MCF 10A (cell line): Measurements from ENCODE around the gene ISCU. TPM values are rescaled to one million over a fixed set of nuclear protein-coding genes. Genes with fewer than 3 reads are reported as not detected.

ENCODE experiments used
- BruUV-seq: library from RNA; stranded (reverse); fragments of 400-500 nt; replicated peaks from 2 replicates; lab custom pipeline; 2021; lab: Mats Ljungman, UMichigan
- CTCF ChIA-PET: fragments of 300-600 bp; sonication (Branson Sonifier 250); formaldehyde crosslinking; extraction: SDS; loops from one replicate; lab custom pipeline; 2021; ENCODE audit warnings: antibody characterized with exemption, inconsistent platforms; lab: Yijun Ruan, JAX
- POLR2A ChIA-PET: fragments of 300-600, 350-650 bp; sonication (Branson Sonifier 250); formaldehyde crosslinking; extraction: SDS; loops from one replicate; lab custom pipeline; 2020; ENCODE audit warnings: antibody characterized with exemption, inconsistent platforms; lab: Yijun Ruan, JAX
- DNase-seq: peaks from one replicate; pipeline ENCODE4 v3.0.0-alpha.2; 2018; ENCODE audit not compliant: unreplicated experiment
- H3K27ac Mint-ChIP-seq: one replicate; pipeline ENCODE4 v1.8.0; 2022; ENCODE audit warnings: mild to moderate bottlenecking, low read depth, mixed read lengths; ENCODE audit not compliant: unreplicated experiment
- H3K27me3 Mint-ChIP-seq: one replicate; pipeline ENCODE4 v1.8.0; 2022; ENCODE audit warnings: mixed read lengths; ENCODE audit not compliant: insufficient read depth, unreplicated experiment
- H3K36me3 Mint-ChIP-seq: one replicate; pipeline ENCODE4 v1.8.0; 2022; ENCODE audit warnings: mild to moderate bottlenecking, moderate library complexity, mixed read lengths; ENCODE audit not compliant: insufficient read depth, unreplicated experiment
- H3K4me1 Mint-ChIP-seq: one replicate; pipeline ENCODE4 v1.8.0; 2022; ENCODE audit warnings: mixed read lengths; ENCODE audit not compliant: insufficient read depth, unreplicated experiment
- H3K4me3 Mint-ChIP-seq: one replicate; pipeline ENCODE4 v1.8.0; 2022; ENCODE audit warnings: mild to moderate bottlenecking, moderate library complexity, mixed read lengths; ENCODE audit not compliant: unreplicated experiment
- H3K9me3 Mint-ChIP-seq: one replicate; pipeline ENCODE4 v1.8.0; 2022; ENCODE audit warnings: mixed read lengths; ENCODE audit not compliant: unreplicated experiment
- intact Hi-C: fragments of 100-400 bp; cut with micrococcal nuclease; formaldehyde crosslinking; loops from 2 replicates; pipeline ENCODE4 v1.14.1; 2022
- total RNA-seq: library from RNA; stranded (reverse); gene quantifications from 2 replicates; pipeline ENCODE4 v1.2.3, GENCODE V29; 2022
- TF ChIP-seq, protein P1 (sequence below): fragments of 200-600 bp; IDR thresholded peaks from one replicate; pipeline ENCODE4 v1.8.0; 2022; ENCODE audit warnings: antibody characterized with exemption, mild to moderate bottlenecking; ENCODE audit not compliant: unreplicated experiment

The ISCU gene
- total RNA-seq, 1 experiment from 2014 or later = 115 TPM

DNA sequence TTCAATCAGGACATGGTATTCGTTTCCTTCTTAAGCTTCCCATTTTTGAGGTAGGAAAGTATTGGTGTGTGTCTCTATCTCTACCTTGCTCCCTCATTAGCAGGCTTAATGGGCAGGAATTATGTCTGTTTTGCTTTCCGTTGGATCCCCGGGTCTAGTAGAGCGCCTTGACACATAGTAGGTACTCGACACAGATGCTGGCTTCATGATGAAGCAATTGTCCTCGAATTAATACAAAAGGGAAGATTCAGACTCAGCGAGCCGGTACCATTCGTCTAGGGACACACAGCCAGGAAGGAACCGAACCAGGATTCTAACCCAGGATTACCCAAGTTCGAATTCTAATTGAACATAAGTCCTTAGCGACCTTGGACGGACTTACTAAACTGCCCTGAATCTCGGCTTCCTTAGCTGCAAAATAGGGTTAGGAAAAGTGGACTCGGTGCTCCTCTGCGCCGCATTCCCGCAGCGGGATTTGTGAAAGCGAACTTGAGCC lies 496 bp upstream of the ISCU start:
- TF ChIP-seq, protein P1, sequence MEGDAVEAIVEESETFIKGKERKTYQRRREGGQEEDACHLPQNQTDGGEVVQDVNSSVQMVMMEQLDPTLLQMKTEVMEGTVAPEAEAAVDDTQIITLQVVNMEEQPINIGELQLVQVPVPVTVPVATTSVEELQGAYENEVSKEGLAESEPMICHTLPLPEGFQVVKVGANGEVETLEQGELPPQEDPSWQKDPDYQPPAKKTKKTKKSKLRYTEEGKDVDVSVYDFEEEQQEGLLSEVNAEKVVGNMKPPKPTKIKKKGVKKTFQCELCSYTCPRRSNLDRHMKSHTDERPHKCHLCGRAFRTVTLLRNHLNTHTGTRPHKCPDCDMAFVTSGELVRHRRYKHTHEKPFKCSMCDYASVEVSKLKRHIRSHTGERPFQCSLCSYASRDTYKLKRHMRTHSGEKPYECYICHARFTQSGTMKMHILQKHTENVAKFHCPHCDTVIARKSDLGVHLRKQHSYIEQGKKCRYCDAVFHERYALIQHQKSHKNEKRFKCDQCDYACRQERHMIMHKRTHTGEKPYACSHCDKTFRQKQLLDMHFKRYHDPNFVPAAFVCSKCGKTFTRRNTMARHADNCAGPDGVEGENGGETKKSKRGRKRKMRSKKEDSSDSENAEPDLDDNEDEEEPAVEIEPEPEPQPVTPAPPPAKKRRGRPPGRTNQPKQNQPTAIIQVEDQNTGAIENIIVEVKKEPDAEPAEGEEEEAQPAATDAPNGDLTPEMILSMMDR = no peak
- H3K27me3 Mint-ChIP-seq = no peaks in the 10 kb centered on the region
- no TSS peak for BruUV-seq
- peaks cover 27% of the 10 kb centered on the region for H3K4me1 Mint-ChIP-seq
- no peaks in the 10 kb centered on the region for H3K9me3 Mint-ChIP-seq
- intact Hi-C loops = loop anchor here (2.0 to 5.0 kb wide), 3 partner anchors 170 to 389 kb away; partner anchors contain the start of gene CORO1C
- no peak for DNase-seq
- CTCF ChIA-PET = interaction anchor here (1.1 to 14.4 kb wide), 4 partner anchors 56 to 538 kb away, joined by 3 to 274 read pairs (median 6); no protein-coding TSS in a partner anchor
- peak overlapping the region; percentile 99 for H3K27ac Mint-ChIP-seq
- peak overlapping the region; percentile 96 for H3K4me3 Mint-ChIP-seq
- H3K36me3 Mint-ChIP-seq = peaks cover 46% of the 10 kb centered on the region
- POLR2A ChIA-PET = interaction anchor here (0.6 to 8.3 kb wide), 34 partner anchors 8 to 816 kb away, joined by 3 to 105 read pairs (median 5); partner anchors contain the start of genes ALKBH2, CORO1C, SSH1 and USP30

DNA sequence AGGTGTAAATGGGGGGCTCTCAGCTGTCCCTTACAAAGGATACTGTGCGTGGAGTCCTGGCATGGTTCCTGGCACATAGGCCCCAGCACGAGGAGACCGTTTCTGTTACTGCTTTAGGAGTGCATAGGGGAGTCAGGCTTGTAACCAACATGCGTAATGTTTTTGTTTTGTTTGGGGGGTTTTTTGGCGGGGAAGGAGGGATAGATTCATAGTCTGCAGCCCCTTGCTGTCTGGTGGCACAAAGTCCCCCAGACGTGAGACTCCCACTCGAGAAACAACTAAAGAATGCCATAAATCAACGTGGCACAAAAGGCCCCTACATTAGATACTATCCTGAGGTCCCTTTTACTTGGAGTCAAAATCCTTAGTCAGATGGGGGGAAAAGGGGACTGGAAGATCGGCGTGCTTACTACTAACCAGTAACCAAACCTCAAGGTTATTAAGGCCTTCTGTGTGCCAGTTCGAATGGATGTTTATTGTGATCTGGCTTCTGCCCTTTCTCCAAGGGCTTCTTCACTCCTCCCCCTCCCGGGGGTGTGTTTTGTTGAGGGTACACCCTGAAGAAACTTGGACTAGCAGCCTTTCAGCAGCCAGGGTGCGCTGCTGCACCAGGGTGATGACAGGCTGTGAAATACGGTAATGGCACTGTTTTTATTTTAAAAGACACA lies 874 bp downstream of the ISCU start:
- Mint-ChIP-seq H3K9me3 (no peaks in the 10 kb centered on the region), H3K27ac (peak overlapping the region; percentile 79), H3K36me3 (peaks cover 57% of the 10 kb centered on the region), H3K27me3 (no peaks in the 10 kb centered on the region), H3K4me1 (peaks cover 19% of the 10 kb centered on the region), H3K4me3 (peak overlapping the region; percentile 96)
- ChIA-PET CTCF (interaction anchor here (0.6 to 14.4 kb wide), 20 partner anchors 14 to 645 kb away, joined by 3 to 274 read pairs (median 4); no protein-coding TSS in a partner anchor), POLR2A (interaction anchor here (0.6 to 8.3 kb wide), 21 partner anchors 14 to 1019 kb away, joined by 3 to 105 read pairs (median 5); partner anchors contain the start of genes ALKBH2 and SSH1)
- no TSS peak for BruUV-seq
- TF ChIP-seq, protein P1 = peak; percentile 84
- peak; percentile 93 for DNase-seq
- intact Hi-C loops = loop anchor here (1.0 to 5.0 kb wide), 7 partner anchors 55 to 530 kb away; partner anchors contain the start of genes ALKBH2 and CORO1C

DNA sequence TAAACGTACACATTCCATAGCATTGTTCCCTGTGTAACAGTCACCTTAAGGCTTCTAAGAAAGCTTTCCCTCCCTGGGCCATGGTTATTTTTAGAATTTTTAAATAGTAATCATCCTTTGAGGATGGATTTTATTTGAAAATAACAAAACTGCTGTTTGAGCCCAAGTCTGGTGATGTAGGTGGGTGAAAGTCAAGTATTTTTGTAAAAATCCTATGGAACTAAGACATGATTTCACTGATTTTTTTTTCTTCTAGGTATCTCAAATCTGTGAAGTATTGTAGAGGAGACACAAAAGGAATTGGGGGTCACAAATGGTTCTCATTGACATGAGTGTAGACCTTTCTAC lies 1.4 kb downstream of the ISCU start:
- POLR2A ChIA-PET = interaction anchor here (0.5 to 8.3 kb wide), 6 partner anchors 9 to 529 kb away, joined by 3 to 105 read pairs (median 4); partner anchors contain the start of gene ALKBH2
- peaks cover 19% of the 10 kb centered on the region for H3K4me1 Mint-ChIP-seq
- BruUV-seq = TSS peak; percentile 40
- TF ChIP-seq, protein P1 = no peak
- peak overlapping the region; percentile 79 for H3K27ac Mint-ChIP-seq
- H3K4me3 Mint-ChIP-seq = peak overlapping the region; percentile 96
- H3K36me3 Mint-ChIP-seq = peaks cover 58% of the 10 kb centered on the region
- intact Hi-C loops = loop anchor here (1.0 to 5.0 kb wide), 7 partner anchors 55 to 530 kb away; partner anchors contain the start of genes ALKBH2 and CORO1C
- CTCF ChIA-PET = interaction anchor here (0.7 to 14.4 kb wide), 24 partner anchors 14 to 645 kb away, joined by 3 to 274 read pairs (median 4); partner anchors contain the start of gene FICD
- DNase-seq = no peak
- H3K9me3 Mint-ChIP-seq = no peaks in the 10 kb centered on the region
- no peaks in the 10 kb centered on the region for H3K27me3 Mint-ChIP-seq

DNA sequence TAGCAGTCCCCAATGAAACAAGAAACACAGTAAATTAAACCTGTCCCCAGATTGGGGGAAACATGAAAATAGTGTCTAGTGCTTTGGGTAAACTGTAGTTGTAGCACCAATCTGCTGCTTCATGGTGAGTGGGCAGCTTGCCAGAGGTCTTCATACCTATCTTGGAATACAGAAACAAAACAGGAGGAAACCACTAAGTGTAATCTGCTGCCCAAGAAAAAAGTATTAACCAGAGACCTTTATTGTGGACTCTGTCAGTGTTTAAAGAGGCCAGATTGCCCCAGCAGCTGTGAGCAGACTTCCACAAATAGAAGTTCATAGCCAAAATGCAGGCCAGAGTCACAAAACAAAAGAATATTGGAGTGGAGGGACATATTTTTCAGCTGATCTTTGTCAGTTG lies 2.3 kb downstream of the ISCU start:
- no peaks in the 10 kb centered on the region for H3K9me3 Mint-ChIP-seq
- CTCF ChIA-PET = interaction anchor here (0.6 to 14.4 kb wide), 19 partner anchors 13 to 530 kb away, joined by 3 to 274 read pairs (median 4); partner anchors contain the start of gene FICD
- no TSS peak for BruUV-seq
- H3K36me3 Mint-ChIP-seq = peaks cover 60% of the 10 kb centered on the region
- intact Hi-C loops = loop anchor here (5.0 kb wide), 1 partner anchor 168 kb away; the partner anchor contains the start of gene CORO1C
- no peak overlapping the region for H3K27ac Mint-ChIP-seq
- TF ChIP-seq, protein P1 = no peak
- no peaks in the 10 kb centered on the region for H3K27me3 Mint-ChIP-seq
- POLR2A ChIA-PET = interaction anchor here (0.8 to 8.3 kb wide), 6 partner anchors 9 to 530 kb away, joined by 3 to 105 read pairs (median 3); no protein-coding TSS in a partner anchor
- H3K4me1 Mint-ChIP-seq = peaks cover 18% of the 10 kb centered on the region
- H3K4me3 Mint-ChIP-seq = peak overlapping the region; percentile 96
- no peak for DNase-seq
